ENCODE results near the gene RBPJL.

RBPJL gene

GRCh38 chr20:45258664-45259063, 48.0 kb upstream of the RBPJL start:
- H3K4me2 ChIP-seq, result no peak overlapping the region
- H2AFZ ChIP-seq (ENCODE audit: low read depth), result no peak overlapping the region
- no peaks in the 10 kb centered on the region for H3K27me3 ChIP-seq (ENCODE audit: insufficient read depth, low read depth)
- H3K36me3 ChIP-seq (ENCODE audit: insufficient read depth), result no peaks in the 10 kb centered on the region
- no peak for TF ChIP-seq CTCF (conservative IDR thresholded peaks at IDR 0.05; ENCODE audit: low read depth, low read length)
- H3K79me2 ChIP-seq (ENCODE audit: insufficient read depth, low read depth), result no peaks in the 10 kb centered on the region
- no peak overlapping the region for H3K4me3 ChIP-seq (IDR thresholded peaks at IDR 0.05; ENCODE audit: insufficient read depth, low read depth, low read length)
- no peaks in the 10 kb centered on the region for H4K20me1 ChIP-seq (ENCODE audit: insufficient read depth)
- no peak overlapping the region for H3K27ac ChIP-seq
- H3K4me1 ChIP-seq (ENCODE audit: low read depth, poor library complexity, severe bottlenecking), result peaks cover 34% of the 10 kb centered on the region
- no peak overlapping the region for H3K9ac ChIP-seq

GRCh38 chr20:45263556-45264266, 42.9 kb upstream of the RBPJL start:
- H3K27me3 ChIP-seq (ENCODE audit: insufficient read depth, low read depth), result no peaks in the 10 kb centered on the region
- no peaks in the 10 kb centered on the region for H3K36me3 ChIP-seq (ENCODE audit: insufficient read depth)
- H2AFZ ChIP-seq (ENCODE audit: low read depth), result no peak overlapping the region
- H3K79me2 ChIP-seq (ENCODE audit: insufficient read depth, low read depth), result no peaks in the 10 kb centered on the region
- no peak for TF ChIP-seq CTCF (conservative IDR thresholded peaks at IDR 0.05; ENCODE audit: low read depth, low read length)
- no peaks in the 10 kb centered on the region for H3K4me1 ChIP-seq (ENCODE audit: low read depth, poor library complexity, severe bottlenecking)
- H3K4me2 ChIP-seq, result no peak overlapping the region
- no peak overlapping the region for H3K4me3 ChIP-seq (IDR thresholded peaks at IDR 0.05; ENCODE audit: insufficient read depth, low read depth, low read length)
- no peak overlapping the region for H3K9ac ChIP-seq
- no peak overlapping the region for H3K27ac ChIP-seq
- no peaks in the 10 kb centered on the region for H4K20me1 ChIP-seq (ENCODE audit: insufficient read depth)

GRCh38 chr20:45266977-45267376, 39.7 kb upstream of the RBPJL start:
- no peak overlapping the region for H3K4me2 ChIP-seq
- TF ChIP-seq CTCF (conservative IDR thresholded peaks at IDR 0.05; ENCODE audit: low read depth, low read length), result no peak
- no peaks in the 10 kb centered on the region for H3K36me3 ChIP-seq (ENCODE audit: insufficient read depth)
- H2AFZ ChIP-seq (ENCODE audit: low read depth), result no peak overlapping the region
- H3K9ac ChIP-seq, result no peak overlapping the region
- H3K27me3 ChIP-seq (ENCODE audit: insufficient read depth, low read depth), result no peaks in the 10 kb centered on the region
- H3K79me2 ChIP-seq (ENCODE audit: insufficient read depth, low read depth), result no peaks in the 10 kb centered on the region
- no peak overlapping the region for H3K27ac ChIP-seq
- no peaks in the 10 kb centered on the region for H4K20me1 ChIP-seq (ENCODE audit: insufficient read depth)
- no peak overlapping the region for H3K4me3 ChIP-seq (IDR thresholded peaks at IDR 0.05; ENCODE audit: insufficient read depth, low read depth, low read length)
- no peaks in the 10 kb centered on the region for H3K4me1 ChIP-seq (ENCODE audit: low read depth, poor library complexity, severe bottlenecking)

- no peaks in the 10 kb centered on the region for H3K4me1 ChIP-seq (ENCODE audit: low read depth, poor library complexity, severe bottlenecking)
- no peak overlapping the region for H2AFZ ChIP-seq (ENCODE audit: low read depth)
- H3K9ac ChIP-seq, result no peak overlapping the region
- TF ChIP-seq CTCF (conservative IDR thresholded peaks at IDR 0.05; ENCODE audit: low read depth, low read length), result no peak
- no peaks in the 10 kb centered on the region for H4K20me1 ChIP-seq (ENCODE audit: insufficient read depth)
- no peaks in the 10 kb centered on the region for H3K79me2 ChIP-seq (ENCODE audit: insufficient read depth, low read depth)
- H3K4me3 ChIP-seq (IDR thresholded peaks at IDR 0.05; ENCODE audit: insufficient read depth, low read depth, low read length), result no peak overlapping the region
- H3K4me2 ChIP-seq, result no peak overlapping the region
- no peaks in the 10 kb centered on the region for H3K27me3 ChIP-seq (ENCODE audit: insufficient read depth, low read depth)
- H3K27ac ChIP-seq, result no peak overlapping the region
- H3K36me3 ChIP-seq (ENCODE audit: insufficient read depth), result no peaks in the 10 kb centered on the region
These were observed 38.1 kb upstream of the RBPJL start for GRCh38 chr20:45268531-45268930.

All from KMS-11 (cell line).